GM18502 (cell line): ENCODE data around the gene PTCD2.
A peak's percentile ranks its signal among the peaks of the same experiment; 100 is the strongest.
"Not testable (repeated sequence)": the region's sequence is repeated elsewhere in the genome, so short reads cannot be mapped to it uniquely, and the experiment has no call there.

ENCODE experiments used
- ATAC-seq: cut with Tn5 transposase; IDR thresholded peaks from one replicate; pipeline ENCODE4 v1.9.1; 2021; ENCODE audit warnings: mild to moderate bottlenecking; ENCODE audit not compliant: unreplicated experiment, poor library complexity

PTCD2 gene

GRCh38 chr5:72295539-72295938 lies 24.6 kb upstream of the PTCD2 start:
- ATAC-seq, result no peak

- ATAC-seq, result no peak
Observed at GRCh38 chr5:72296256-72296655, 23.9 kb upstream of the PTCD2 start.

- peak; percentile 57 for ATAC-seq
Observed at GRCh38 chr5:72298136-72298535, 22.0 kb upstream of the PTCD2 start.

- no peak for ATAC-seq
Observed at GRCh38 chr5:72298711-72299110, 21.5 kb upstream of the PTCD2 start.

GRCh38 chr5:72300590-72301339 lies 19.4 kb upstream of the PTCD2 start:
- no peak for ATAC-seq

- ATAC-seq, result peak; percentile 67
Observed at GRCh38 chr5:72301557-72301956, 18.6 kb upstream of the PTCD2 start.

GRCh38 chr5:72302171-72302570 lies 18.0 kb upstream of the PTCD2 start:
- ATAC-seq, result no peak

- no peak for ATAC-seq
Observed at GRCh38 chr5:72305194-72306142, 14.7 kb upstream of the PTCD2 start.

- ATAC-seq, result no peak
Observed at GRCh38 chr5:72307573-72307967, 12.6 kb upstream of the PTCD2 start.

- peak; percentile 93 for ATAC-seq
Observed at GRCh38 chr5:72307968-72308852, 12.0 kb upstream of the PTCD2 start.

- ATAC-seq, result no peak
Observed at GRCh38 chr5:72308853-72309191, 11.4 kb upstream of the PTCD2 start.

GRCh38 chr5:72313141-72313540 lies 7.0 kb upstream of the PTCD2 start:
- ATAC-seq, result no peak

- ATAC-seq, result no peak
Observed at GRCh38 chr5:72314571-72315172, 5.5 kb upstream of the PTCD2 start.

- ATAC-seq, result not testable (repeated sequence)
Observed at GRCh38 chr5:72319435-72319975, 668 bp upstream of the PTCD2 start.

GRCh38 chr5:72324189-72324825 lies 4.1 kb downstream of the PTCD2 start:
- ATAC-seq, result no peak

- ATAC-seq, result no peak
Observed at GRCh38 chr5:72325566-72326305, 5.6 kb downstream of the PTCD2 start.

- no peak for ATAC-seq
Observed at GRCh38 chr5:72326306-72326649, 6.1 kb downstream of the PTCD2 start.

- no peak for ATAC-seq
Observed at GRCh38 chr5:72328172-72328571, 8.0 kb downstream of the PTCD2 start.

- ATAC-seq, result no peak
Observed at GRCh38 chr5:72330712-72331111, 10.5 kb downstream of the PTCD2 start.
